Nasal cavity respiratory epithelium epithelial cell of viscerocranial mucosa (primary cell): ENCODE data around the gene CTNND1. TPM values are rescaled to one million over a fixed set of nuclear protein-coding genes. Genes with fewer than 3 reads are reported as not detected.

Source experiments
- total RNA-seq: library from RNA; depleted of rRNA; stranded (reverse); fragments of >200 nt; gene quantifications from 2 replicates; pipeline ENCODE4 v1.2.3, GENCODE V29; 2014

The CTNND1 gene, protein sequence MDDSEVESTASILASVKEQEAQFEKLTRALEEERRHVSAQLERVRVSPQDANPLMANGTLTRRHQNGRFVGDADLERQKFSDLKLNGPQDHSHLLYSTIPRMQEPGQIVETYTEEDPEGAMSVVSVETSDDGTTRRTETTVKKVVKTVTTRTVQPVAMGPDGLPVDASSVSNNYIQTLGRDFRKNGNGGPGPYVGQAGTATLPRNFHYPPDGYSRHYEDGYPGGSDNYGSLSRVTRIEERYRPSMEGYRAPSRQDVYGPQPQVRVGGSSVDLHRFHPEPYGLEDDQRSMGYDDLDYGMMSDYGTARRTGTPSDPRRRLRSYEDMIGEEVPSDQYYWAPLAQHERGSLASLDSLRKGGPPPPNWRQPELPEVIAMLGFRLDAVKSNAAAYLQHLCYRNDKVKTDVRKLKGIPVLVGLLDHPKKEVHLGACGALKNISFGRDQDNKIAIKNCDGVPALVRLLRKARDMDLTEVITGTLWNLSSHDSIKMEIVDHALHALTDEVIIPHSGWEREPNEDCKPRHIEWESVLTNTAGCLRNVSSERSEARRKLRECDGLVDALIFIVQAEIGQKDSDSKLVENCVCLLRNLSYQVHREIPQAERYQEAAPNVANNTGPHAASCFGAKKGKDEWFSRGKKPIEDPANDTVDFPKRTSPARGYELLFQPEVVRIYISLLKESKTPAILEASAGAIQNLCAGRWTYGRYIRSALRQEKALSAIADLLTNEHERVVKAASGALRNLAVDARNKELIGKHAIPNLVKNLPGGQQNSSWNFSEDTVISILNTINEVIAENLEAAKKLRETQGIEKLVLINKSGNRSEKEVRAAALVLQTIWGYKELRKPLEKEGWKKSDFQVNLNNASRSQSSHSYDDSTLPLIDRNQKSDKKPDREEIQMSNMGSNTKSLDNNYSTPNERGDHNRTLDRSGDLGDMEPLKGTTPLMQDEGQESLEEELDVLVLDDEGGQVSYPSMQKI
- total RNA-seq: 174 and 308 TPM in 2 replicates

DNA sequence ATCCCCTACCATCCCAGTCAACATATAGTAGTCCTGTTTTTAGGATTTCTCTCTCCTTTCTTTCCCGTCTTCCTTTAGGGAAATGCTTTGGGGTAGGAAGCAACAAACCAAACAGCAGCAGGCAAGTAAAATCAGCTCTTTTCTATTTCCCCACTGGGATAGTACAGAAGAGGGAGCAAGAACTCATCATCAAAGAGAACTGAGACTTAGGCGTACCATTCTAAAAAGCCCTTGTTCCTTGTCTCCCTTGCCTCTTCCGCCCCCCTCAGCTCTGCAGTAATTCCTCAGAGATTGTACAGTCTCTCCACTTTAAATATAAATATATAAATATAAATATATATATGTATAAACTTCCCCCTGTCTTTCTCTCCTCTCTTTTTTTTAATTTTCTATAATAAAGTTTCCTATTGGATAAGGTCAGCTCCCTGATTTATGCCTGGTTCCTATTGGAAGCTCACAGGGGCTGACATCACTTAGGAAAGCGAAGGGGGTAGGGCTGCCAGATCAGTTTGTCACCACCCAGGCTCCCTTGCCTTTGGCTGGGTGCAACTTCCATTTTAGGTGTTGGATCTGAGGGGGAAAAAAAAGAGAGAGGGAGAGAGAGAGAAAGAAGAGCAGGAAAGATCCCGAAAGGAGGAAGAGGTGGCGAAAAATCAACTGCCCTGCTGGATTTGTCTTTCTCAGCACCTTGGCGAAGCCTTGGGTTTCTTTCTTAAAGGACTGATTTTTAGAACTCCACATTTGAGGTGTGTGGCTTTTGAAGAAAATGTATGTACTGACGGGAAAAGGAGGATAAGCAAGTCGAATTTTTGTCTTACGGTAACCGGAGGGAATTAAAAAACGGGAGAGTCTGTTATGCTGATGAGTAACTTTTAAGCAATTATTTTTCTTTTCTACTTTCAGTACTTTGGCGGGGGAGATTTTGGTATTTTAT lies at the start of gene CTNND1:
Gene CTNND1 (plus strand): TSS at position 502 of the 934 bp plus-strand sequence. CDS start 29,677 bp downstream, outside the sequence.

DNA sequence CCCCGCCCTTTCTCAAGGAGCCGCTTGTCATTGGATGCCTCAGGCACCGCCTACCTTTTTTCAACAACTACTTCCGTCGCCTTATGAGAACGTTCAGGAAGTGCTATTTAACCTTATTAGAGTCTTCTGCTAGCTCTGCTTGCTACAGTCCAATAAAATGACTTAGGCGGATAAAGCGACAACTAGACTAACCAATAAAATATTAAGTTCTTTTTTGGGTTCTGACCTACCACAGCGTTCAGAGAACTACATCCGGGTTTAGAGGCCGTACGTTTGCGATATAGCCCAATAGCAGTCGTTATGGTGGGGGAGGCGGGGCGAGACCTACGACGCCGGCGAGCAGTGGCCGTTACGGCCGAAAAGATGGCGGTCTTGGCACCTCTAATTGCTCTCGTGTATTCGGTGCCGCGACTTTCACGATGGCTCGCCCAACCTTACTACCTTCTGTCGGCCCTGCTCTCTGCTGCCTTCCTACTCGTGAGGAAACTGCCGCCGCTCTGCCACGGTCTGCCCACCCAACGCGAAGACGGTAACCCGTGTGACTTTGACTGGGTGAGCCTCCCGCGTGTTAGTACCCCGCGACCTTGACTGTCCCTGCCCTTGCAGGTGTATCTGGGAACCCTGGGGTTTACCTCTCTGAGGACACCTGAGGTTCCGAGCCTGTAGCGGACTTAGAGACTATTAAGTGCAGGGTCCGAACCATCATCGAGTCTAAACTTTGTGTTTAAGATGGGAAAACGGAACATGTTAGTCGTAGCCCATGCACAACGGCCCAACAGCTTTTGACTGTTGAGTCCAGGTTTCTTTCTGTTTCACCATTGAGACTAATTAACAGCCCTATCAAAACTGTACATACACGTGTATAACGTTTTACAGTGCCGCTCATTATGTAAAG lies 49.1 kb upstream of the CTNND1 start, which contains the start of gene TMX2:
Gene TMX2 (plus strand): TSS at position 338 of the 895 bp plus-strand sequence. CDS start 26 bp downstream, at position 364.

DNA sequence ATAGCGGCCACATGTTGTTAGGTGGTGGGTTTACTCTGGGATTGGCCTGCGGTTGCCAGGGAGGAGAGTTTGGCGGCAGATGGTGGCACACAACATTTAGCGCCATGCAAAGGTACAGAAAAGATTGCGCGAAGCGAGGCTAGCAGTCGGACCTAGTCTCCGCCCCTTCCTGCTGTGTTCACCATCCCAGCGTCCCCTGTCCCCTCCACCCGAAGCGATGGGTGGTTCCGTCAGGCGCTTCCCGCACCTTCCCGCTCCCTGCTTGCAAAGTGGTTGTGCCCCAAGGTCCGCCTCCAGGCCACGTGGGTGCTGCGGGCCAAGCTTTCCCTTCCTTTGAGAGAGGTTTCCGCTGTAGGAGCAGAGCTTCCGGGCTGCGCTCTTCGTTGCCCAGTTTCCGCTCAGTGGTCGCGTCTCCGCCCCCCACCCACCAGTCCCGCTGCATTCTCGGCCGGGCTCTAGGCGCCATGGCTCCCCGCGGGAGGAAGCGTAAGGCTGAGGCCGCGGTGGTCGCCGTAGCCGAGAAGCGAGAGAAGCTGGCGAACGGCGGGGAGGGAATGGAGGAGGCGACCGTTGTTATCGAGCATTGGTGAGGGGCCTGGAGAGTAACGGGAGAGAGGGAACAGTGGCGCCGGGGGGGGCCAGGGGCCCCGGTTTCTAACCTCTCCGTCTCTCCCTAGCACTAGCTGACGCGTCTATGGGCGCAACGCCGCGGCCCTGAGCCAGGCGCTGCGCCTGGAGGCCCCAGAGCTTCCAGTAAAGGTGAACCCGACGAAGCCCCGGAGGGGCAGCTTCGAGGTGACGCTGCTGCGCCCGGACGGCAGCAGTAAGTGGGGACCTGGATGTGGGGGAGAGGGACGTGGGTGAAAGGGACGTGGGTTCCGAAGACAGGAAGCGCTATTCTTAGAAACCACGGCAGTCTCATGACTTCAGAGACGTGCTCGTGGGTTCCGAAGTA lies 20.2 kb upstream of the CTNND1 start, which contains the start of gene SELENOH:
Gene SELENOH (plus strand): TSS at position 360 of the 955 bp plus-strand sequence. CDS start 105 bp downstream, at position 465.

DNA sequence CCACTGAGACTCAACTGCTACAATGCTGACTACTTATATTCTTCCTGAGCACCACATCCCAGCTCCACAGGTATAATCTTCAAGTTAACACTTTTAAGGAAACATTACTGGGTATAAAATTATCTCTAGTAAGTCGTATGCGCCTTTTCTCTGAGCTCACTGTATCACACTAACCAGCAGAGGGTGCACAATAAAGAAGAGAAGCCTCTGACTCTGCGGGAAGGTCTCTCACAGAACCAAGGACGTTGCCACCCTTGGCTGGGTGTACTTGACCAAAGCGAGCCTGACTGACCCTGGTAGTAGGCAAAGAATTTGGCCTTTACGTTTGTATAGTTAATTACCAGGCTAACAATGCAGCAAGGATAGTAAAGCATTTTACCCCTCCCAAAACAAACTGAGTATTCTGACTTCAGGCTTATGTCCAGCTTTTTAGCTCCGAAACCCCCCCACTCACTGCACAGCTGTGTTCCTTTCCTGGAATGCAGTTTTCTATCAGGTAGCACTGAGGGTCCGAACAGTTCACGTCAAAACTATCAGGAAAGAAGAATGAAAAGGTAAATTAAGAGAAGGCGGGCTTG lies 9.8 kb upstream of the CTNND1 start, which contains the start of gene BTBD18:
Gene BTBD18 (minus strand): TSS at position 144 of the 578 bp plus-strand sequence. CDS start 631 bp downstream, outside the sequence.

Other genes starting within 250 kb of the CTNND1 start
- 2.0 and 2.1 TPM in 2 replicates for gene SLC43A1, start 246.1 kb upstream of the CTNND1 start, total RNA-seq
- 32.3 and 69.0 TPM in 2 replicates for gene TIMM10, start 231.0 kb upstream of the CTNND1 start, total RNA-seq
- not detected in 2 replicates for gene SMTNL1, start 224.2 kb upstream of the CTNND1 start, total RNA-seq
- gene UBE2L6, start 194.1 kb upstream of the CTNND1 start, total RNA-seq: 10.3 and 48.4 TPM in 2 replicates
- 0.68 and 10.0 TPM in 2 replicates for gene SERPING1, start 164.1 kb upstream of the CTNND1 start, total RNA-seq
- under 0.01 and 0.07 TPM in 2 replicates for gene YPEL4, start 111.9 kb upstream of the CTNND1 start, total RNA-seq
- gene CLP1, start 104.0 kb upstream of the CTNND1 start, total RNA-seq: 22.4 and 24.9 TPM in 2 replicates
- gene ZDHHC5, start 93.7 kb upstream of the CTNND1 start, total RNA-seq: 45.5 and 79.9 TPM in 2 replicates
- 13.8 and 18.8 TPM in 2 replicates for gene MED19, start 49.6 kb upstream of the CTNND1 start, total RNA-seq
- 89.5 and 95.5 TPM in 2 replicates for gene TMX2, start 49.2 kb upstream of the CTNND1 start, total RNA-seq
- gene SELENOH, start 20.3 kb upstream of the CTNND1 start, total RNA-seq: 73.5 and 83.4 TPM in 2 replicates
- not detected in 2 replicates for gene BTBD18, start 10.0 kb upstream of the CTNND1 start, total RNA-seq